ENCODE results near the gene IL1RAPL2. TPM values are rescaled to one million over a fixed set of nuclear protein-coding genes. Genes with fewer than 3 reads are reported as not detected.

The IL1RAPL2 gene
- total and polyA plus RNA-seq, 2 of the 8 experiments (the other 6 are each of a cell fraction or from before 2014, with no cell fraction given) = 0.20 to 1.3 TPM

GRCh38 chrX:104662694-104663093 is 96.7 kb downstream of the IL1RAPL2 start:
- no peak for FAIRE-seq
- TF ChIP-seq SIRT6 (IDR thresholded peaks at IDR 0.05; ENCODE audit: low read length) = no peak
- TF ChIP-seq RAD21 (IDR thresholded peaks at IDR 0.05 in 1 of 2, conservative IDR thresholded peaks at IDR 0.05 in 1 of 2; ENCODE audit: low read depth in 2 of 2, low read length in 2 of 2) = no peak
- no peak for TF ChIP-seq POLR2AphosphoS5 (IDR thresholded peaks at IDR 0.05; ENCODE audit: low read depth, low read length)
- no peak for TF ChIP-seq SUZ12 (IDR thresholded peaks at IDR 0.05; ENCODE audit: low read length)
- TF ChIP-seq BCL11A (IDR thresholded peaks at IDR 0.05; ENCODE audit: low read depth in 2 of 2, low read length in 2 of 2) = no peak
- TF ChIP-seq EGR1 (IDR thresholded peaks at IDR 0.05; ENCODE audit: borderline replicate concordance, low read depth, low read length) = no peak
- TF ChIP-seq SIX5 (IDR thresholded peaks at IDR 0.05; ENCODE audit: low read depth, low read length) = no peak

More at GRCh38 chrX:104662694-104663093, 96.7 kb downstream of the IL1RAPL2 start:
- Histone ChIP-seq H2BK5ac (ENCODE audit: low read depth, low read length) (no peak overlapping the region), H3K18ac (ENCODE audit: extremely low read depth, low read length) (no peak overlapping the region), H4K91ac (replicated peaks; ENCODE audit: insufficient read length, low read length) (no peak overlapping the region), H2BK15ac (ENCODE audit: low read length) (no peak overlapping the region), H3K36me3 (ENCODE audit: control insufficient read depth in 2 of 4, insufficient read depth in 4 of 4, low read length in 3 of 4) (no peaks in the 10 kb centered on the region), H2AFZ (ENCODE audit: low read length) (no peak overlapping the region), H3K4ac (replicated peaks; ENCODE audit: insufficient read length, low read depth, low read length) (no peak overlapping the region), H3K56ac (replicated peaks; ENCODE audit: insufficient read length, low read depth, low read length) (no peak overlapping the region), H3K27me3 (replicated peaks in 1 of 4; ENCODE audit: control insufficient read depth in 3 of 4, extremely low read depth in 1 of 4, insufficient read depth in 3 of 4, low read length in 3 of 4) (no peaks in the 10 kb centered on the region), H3K23me2 (ENCODE audit: low read depth, low read length) (no peaks in the 10 kb centered on the region), H3K4me3 (ENCODE audit: extremely low read depth in 1 of 4, insufficient read depth in 2 of 4, low read depth in 3 of 4, low read length in 4 of 4) (no peak overlapping the region), H3K14ac (ENCODE audit: insufficient read length) (no peak overlapping the region), H2BK20ac (ENCODE audit: low read length) (no peak overlapping the region), H3K9me3 (ENCODE audit: insufficient read depth in 2 of 2, low read depth in 1 of 2, low read length in 1 of 2) (no peaks in the 10 kb centered on the region), H2BK12ac (ENCODE audit: low read depth, low read length) (no peak overlapping the region), H3K79me2 (ENCODE audit: control insufficient read depth in 1 of 2, insufficient read depth in 2 of 2, low read length in 2 of 2) (no peaks in the 10 kb centered on the region), H4K20me1 (replicated peaks in 1 of 2; ENCODE audit: control insufficient read depth in 1 of 2, insufficient read depth in 2 of 2, low read length in 2 of 2) (no peaks in the 10 kb centered on the region), H2BK120ac (replicated peaks; ENCODE audit: low read depth, low read length) (no peak overlapping the region), H3K27ac (ENCODE audit: low read depth, low read length) (no peak overlapping the region), H3K9ac (replicated peaks in 1 of 4; ENCODE audit: extremely low read depth in 1 of 4, low read depth in 3 of 4, low read length in 3 of 4) (no peak overlapping the region), H3K4me1 (replicated peaks in 1 of 4; ENCODE audit: control insufficient read depth in 3 of 4, insufficient read depth in 4 of 4, low read length in 3 of 4) (no peaks in the 10 kb centered on the region), H2AK5ac (ENCODE audit: low read depth, low read length) (no peak overlapping the region), H3K23ac (ENCODE audit: insufficient read length) (no peak overlapping the region), H4K8ac (ENCODE audit: extremely low read depth, insufficient read depth, low read length) (no peak overlapping the region), H4K5ac (ENCODE audit: insufficient read length, low read depth, low read length) (no peak overlapping the region), H3K79me1 (ENCODE audit: low read depth, low read length) (no peaks in the 10 kb centered on the region), H3K4me2 (ENCODE audit: insufficient read depth in 1 of 2, low read depth in 2 of 2, low read length in 2 of 2) (no peak overlapping the region)
- ChIA-PET POLR2A (ENCODE audit: partially characterized antibody) (no interaction called here), CTCF (ENCODE audit: partially characterized antibody) (no interaction called here)
- DNase-seq (ENCODE audit: low read depth in 1 of 2, low spot score in 2 of 2) = no peak

Measured in H1 (cell line).